Mesendoderm (in vitro differentiated cells): Measurements from ENCODE around the gene PPP1R2C.

Source experiments
- DNase-seq: peaks from one replicate; pipeline ENCODE4 v3.0.0; 2013
- H2AK5ac ChIP-seq: 2 replicates; pipeline ENCODE4 v1.6.1; 2013; ENCODE audit warnings: low read length, inconsistent platforms
- H2BK120ac ChIP-seq: 2 replicates; pipeline ENCODE4 v1.6.1; 2013; ENCODE audit warnings: low read depth, mild to moderate bottlenecking, low read length, moderate library complexity, mixed read lengths
- H2BK15ac ChIP-seq: replicated peaks from 2 replicates; pipeline ENCODE4 v1.6.1; 2013; ENCODE audit warnings: low read depth, mild to moderate bottlenecking, moderate library complexity
- H2BK5ac ChIP-seq: 2 replicates; pipeline ENCODE4 v1.6.1; 2013; ENCODE audit warnings: low read length, inconsistent platforms
- H3K18ac ChIP-seq: 2 replicates; pipeline ENCODE4 v1.6.1; 2013; ENCODE audit warnings: mild to moderate bottlenecking, low read length, mixed read lengths
- H3K23ac ChIP-seq: one replicate; pipeline ENCODE4 v1.6.1; 2013; ENCODE audit warnings: low read length
- H3K27ac ChIP-seq: 2 replicates; pipeline ENCODE4 v1.5.1; 2013; ENCODE audit warnings: low read depth, mild to moderate bottlenecking, inconsistent platforms, low read length, moderate library complexity
- H3K27me3 ChIP-seq: 2 replicates; pipeline ENCODE4 v1.6.1; 2013; ENCODE audit warnings: low read length, control low read depth, mild to moderate bottlenecking, inconsistent platforms; ENCODE audit not compliant: insufficient read depth, poor library complexity
- H3K36me3 ChIP-seq: 2 replicates; pipeline ENCODE4 v1.6.1; 2013; ENCODE audit warnings: low read length, inconsistent platforms; ENCODE audit not compliant: control insufficient read depth, insufficient read depth
- H3K4ac ChIP-seq: one replicate; pipeline ENCODE4 v1.6.1; 2013; ENCODE audit warnings: low read depth, mild to moderate bottlenecking, low read length, moderate library complexity
- H3K4me1 ChIP-seq: 2 replicates; pipeline ENCODE4 v1.6.1; 2013; ENCODE audit warnings: low read depth, low read length, inconsistent platforms; ENCODE audit not compliant: control insufficient read depth
- H3K4me2 ChIP-seq: 2 replicates; pipeline ENCODE4 v1.6.1; 2013; ENCODE audit warnings: low read length
- H3K4me3 ChIP-seq: 2 replicates; pipeline ENCODE4 v1.5.1; 2013; ENCODE audit warnings: mild to moderate bottlenecking, low read length
- H3K56ac ChIP-seq: one replicate; pipeline ENCODE4 v1.6.1; 2013; ENCODE audit warnings: low read length
- H3K79me1 ChIP-seq: 2 replicates; pipeline ENCODE4 v1.6.1; 2013; ENCODE audit warnings: low read length, inconsistent platforms
- H3K79me2 ChIP-seq: 2 replicates; pipeline ENCODE4 v1.6.1; 2013; ENCODE audit warnings: mild to moderate bottlenecking, low read length; ENCODE audit not compliant: control insufficient read depth, insufficient read depth
- H3K9ac ChIP-seq: 2 replicates; pipeline ENCODE4 v1.6.1; 2013; ENCODE audit warnings: low read length, inconsistent platforms
- H4K5ac ChIP-seq: one replicate; pipeline ENCODE4 v1.6.1; 2013; ENCODE audit warnings: low read length
- H4K8ac ChIP-seq: one replicate; pipeline ENCODE4 v1.6.1; 2013; ENCODE audit warnings: low read depth, mild to moderate bottlenecking, control low read depth, low read length, moderate library complexity
- WGBS: extraction: QIAGEN DNeasy Blood & Tissue Kit; methylation state at CpG from one replicate; pipeline ENCODE4 v1.1.7; 2013; ENCODE audit warnings: low lambda C conversion rate, missing lambda C conversion rate; ENCODE audit not compliant: insufficient coverage; ENCODE audit errors: extremely low coverage; 5-methylcytosine and 5-hydroxymethylcytosine counted together

PPP1R2C gene

DNA sequence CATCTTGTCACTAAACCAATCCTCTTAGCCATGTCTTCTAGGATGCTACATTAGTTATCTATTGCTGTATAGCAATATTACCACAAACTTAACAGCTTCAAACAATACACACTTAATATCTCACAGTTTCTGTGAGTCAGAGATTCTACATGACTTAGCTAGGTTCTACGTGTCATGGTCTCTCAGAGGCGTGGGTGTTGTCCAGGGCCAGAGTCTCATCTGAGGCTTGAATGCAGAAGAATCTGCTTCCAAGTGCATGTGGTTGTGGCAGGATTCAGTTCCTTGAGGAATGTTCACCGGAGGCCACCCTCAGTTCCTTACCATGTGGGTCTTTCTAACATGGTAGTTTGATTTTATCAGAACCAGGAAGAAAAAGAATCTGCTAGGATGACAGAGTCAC is 26.4 kb downstream of the PPP1R2C start:
- whole genome bisulfite sequencing: no CpG with 5 or more reads among the region's 3 CpGs
- no peak overlapping the region for H3K23ac ChIP-seq
- no peak overlapping the region for H3K27ac ChIP-seq

DNA sequence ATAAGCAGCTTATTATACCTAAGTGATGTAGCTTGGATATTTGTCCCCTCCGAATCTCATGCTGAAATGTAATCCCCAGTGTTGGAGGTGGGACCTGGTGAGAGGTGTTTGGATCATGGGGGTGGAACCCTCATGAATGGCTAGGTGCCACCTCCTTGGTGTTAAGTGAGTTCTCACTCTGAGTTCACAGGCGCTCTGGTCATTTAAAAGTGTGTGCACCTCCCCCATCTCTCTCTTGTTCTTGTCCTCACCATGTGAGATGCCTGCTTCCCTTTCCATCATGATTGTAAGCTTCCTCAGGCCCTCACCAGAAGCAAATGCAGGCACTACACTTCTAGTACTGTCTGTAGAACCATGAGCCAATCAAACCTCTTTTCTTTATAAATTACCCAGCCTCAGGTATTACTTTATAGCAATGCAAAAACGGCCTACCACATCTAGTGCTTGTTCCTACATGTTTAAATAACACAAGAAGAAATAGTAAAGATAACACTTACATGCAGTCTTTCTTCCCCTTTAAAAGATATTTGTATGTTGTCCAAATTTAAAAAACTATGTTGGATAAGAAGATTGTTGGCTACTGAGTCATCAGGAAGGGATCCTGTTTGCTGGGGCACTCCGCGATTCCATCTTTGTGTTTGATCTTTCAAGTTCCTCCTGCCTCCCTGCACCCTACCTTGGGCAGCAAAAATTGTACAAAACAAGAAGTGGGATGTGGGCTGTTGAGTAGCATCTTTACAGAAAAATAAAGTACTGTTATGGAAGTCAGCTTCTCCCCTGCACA is 29.7 kb downstream of the PPP1R2C start:
- H3K27ac ChIP-seq: no peak overlapping the region
- H3K27me3 ChIP-seq: no peaks in the 10 kb centered on the region
- H4K5ac ChIP-seq: no peak overlapping the region
- H2AK5ac ChIP-seq: no peak overlapping the region
- no peak overlapping the region for H2BK15ac ChIP-seq
- no peak overlapping the region for H3K23ac ChIP-seq
- H3K36me3 ChIP-seq: no peaks in the 10 kb centered on the region
- no peak overlapping the region for H4K8ac ChIP-seq
- no peaks in the 10 kb centered on the region for H3K79me1 ChIP-seq
- H3K9ac ChIP-seq: no peak overlapping the region
- H3K4me1 ChIP-seq: no peaks in the 10 kb centered on the region
- no peak overlapping the region for H3K4me3 ChIP-seq
- no peak overlapping the region for H2BK5ac ChIP-seq
- peak; percentile 68 for DNase-seq
- no peak overlapping the region for H3K18ac ChIP-seq
- H2BK120ac ChIP-seq: no peak overlapping the region
- no peak overlapping the region for H3K4ac ChIP-seq
- H3K56ac ChIP-seq: peak overlapping the region; percentile 25
- no peak overlapping the region for H3K4me2 ChIP-seq
- no CpG with 5 or more reads among the region's 5 CpGs for WGBS
- no peaks in the 10 kb centered on the region for H3K79me2 ChIP-seq

More for the DNA sequence above, 26.4 kb downstream of the PPP1R2C start:
- Histone ChIP-seq H3K4me1 (no peaks in the 10 kb centered on the region), H3K4ac (no peak overlapping the region), H4K5ac (no peak overlapping the region), H3K18ac (no peak overlapping the region), H2BK15ac (no peak overlapping the region), H3K79me2 (no peaks in the 10 kb centered on the region), H3K4me3 (no peak overlapping the region), H3K56ac (no peak overlapping the region), H2BK120ac (no peak overlapping the region), H3K4me2 (no peak overlapping the region), H4K8ac (no peak overlapping the region), H3K9ac (no peak overlapping the region), H3K36me3 (no peaks in the 10 kb centered on the region), H2BK5ac (no peak overlapping the region), H2AK5ac (no peak overlapping the region), H3K79me1 (no peaks in the 10 kb centered on the region), H3K27me3 (no peaks in the 10 kb centered on the region)
- no peak for DNase-seq

DNA sequence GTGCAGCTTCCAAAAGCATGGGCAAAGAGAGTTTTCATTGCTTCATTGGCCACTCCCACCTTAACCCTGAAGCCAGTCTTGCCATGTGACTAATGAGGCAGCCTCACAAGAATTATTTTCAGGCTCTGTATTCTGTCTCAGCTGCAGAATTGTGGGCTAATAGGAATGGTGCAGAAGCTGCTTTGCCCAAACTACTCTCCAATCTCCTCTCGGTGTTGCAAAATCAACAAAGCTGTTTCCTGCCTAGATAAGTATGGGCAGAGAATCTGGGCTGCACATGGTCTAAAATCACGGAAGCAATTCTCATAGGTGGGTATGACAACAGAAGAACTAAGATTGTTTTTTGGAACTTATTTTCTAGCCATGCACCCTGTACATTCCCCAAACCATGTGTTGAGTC is 31.4 kb downstream of the PPP1R2C start:
- no peak overlapping the region for H3K18ac ChIP-seq
- no peaks in the 10 kb centered on the region for H3K36me3 ChIP-seq
- no peak overlapping the region for H3K4me3 ChIP-seq
- no peak overlapping the region for H3K4ac ChIP-seq
- H3K79me1 ChIP-seq: no peaks in the 10 kb centered on the region
- no peak overlapping the region for H3K27ac ChIP-seq
- no peak overlapping the region for H2AK5ac ChIP-seq
- no peak overlapping the region for H2BK5ac ChIP-seq
- no peak overlapping the region for H3K4me2 ChIP-seq
- no peak overlapping the region for H4K8ac ChIP-seq
- no peak overlapping the region for H3K23ac ChIP-seq
- H3K27me3 ChIP-seq: no peaks in the 10 kb centered on the region
- H3K79me2 ChIP-seq: no peaks in the 10 kb centered on the region
- no peak overlapping the region for H2BK120ac ChIP-seq
- H3K4me1 ChIP-seq: no peaks in the 10 kb centered on the region
- no peak overlapping the region for H4K5ac ChIP-seq
- DNase-seq: no peak
- no peak overlapping the region for H3K56ac ChIP-seq
- no peak overlapping the region for H3K9ac ChIP-seq
- no peak overlapping the region for H2BK15ac ChIP-seq
- no CpG with 5 or more reads among the region's 2 CpGs for WGBS

DNA sequence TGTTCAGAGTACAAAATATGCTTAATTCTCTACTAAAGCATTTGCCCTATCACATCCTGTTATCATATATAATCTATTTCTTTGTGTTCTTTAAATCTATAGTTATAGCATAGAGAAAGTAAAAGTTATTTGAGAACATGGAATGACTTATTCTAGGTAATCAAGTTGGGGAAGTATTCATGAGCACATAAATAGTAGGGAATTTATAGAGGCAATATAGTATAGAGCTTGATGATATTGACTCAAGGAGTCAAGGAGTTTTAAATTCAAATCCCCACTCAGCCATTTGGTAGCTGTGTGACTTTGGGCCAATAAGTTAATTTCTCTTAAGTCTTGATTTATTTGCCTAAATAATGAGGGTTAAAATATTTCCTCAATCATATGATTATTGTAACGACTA is 37.5 kb downstream of the PPP1R2C start:
- Histone ChIP-seq H4K5ac (no peak overlapping the region), H3K79me1 (no peaks in the 10 kb centered on the region), H2AK5ac (no peak overlapping the region), H3K27me3 (no peaks in the 10 kb centered on the region), H3K56ac (no peak overlapping the region), H3K4me1 (no peaks in the 10 kb centered on the region), H2BK120ac (no peak overlapping the region), H3K4me2 (no peak overlapping the region), H3K18ac (no peak overlapping the region), H2BK5ac (no peak overlapping the region), H3K4ac (no peak overlapping the region), H3K36me3 (no peaks in the 10 kb centered on the region), H3K23ac (no peak overlapping the region), H3K79me2 (no peaks in the 10 kb centered on the region), H3K27ac (no peak overlapping the region), H4K8ac (no peak overlapping the region), H3K9ac (no peak overlapping the region), H3K4me3 (no peak overlapping the region), H2BK15ac (no peak overlapping the region)
- no peak for DNase-seq
- no CpG with 5 or more reads among the region's 1 CpG for WGBS

DNA sequence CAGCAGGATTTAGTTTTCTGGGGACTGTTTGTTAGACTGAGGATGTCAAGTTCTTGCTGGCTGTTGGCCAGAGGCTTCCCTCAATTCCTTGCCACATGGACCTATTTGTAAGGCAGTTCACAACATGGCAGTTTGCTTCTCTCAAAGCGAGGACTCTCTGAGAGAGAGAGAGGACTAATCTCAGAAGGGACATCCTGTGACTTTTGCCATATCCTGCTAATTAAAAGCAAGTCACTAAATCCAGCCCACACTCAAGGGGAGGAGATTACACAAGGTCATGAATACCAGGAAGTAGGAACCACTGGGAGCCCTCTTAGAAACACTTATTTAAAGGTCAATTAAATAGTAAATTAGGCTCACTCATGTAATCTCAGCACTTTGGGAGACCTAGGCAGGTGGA is 38.2 kb downstream of the PPP1R2C start:
- no CpG with 5 or more reads among the region's 1 CpG for WGBS
- Histone ChIP-seq H3K4me3 (no peak overlapping the region), H4K8ac (no peak overlapping the region), H3K56ac (no peak overlapping the region), H2AK5ac (no peak overlapping the region), H3K4ac (no peak overlapping the region), H2BK15ac (no peak overlapping the region), H3K79me1 (no peaks in the 10 kb centered on the region), H2BK120ac (no peak overlapping the region), H3K18ac (no peak overlapping the region), H3K9ac (no peak overlapping the region), H3K79me2 (no peaks in the 10 kb centered on the region), H3K23ac (no peak overlapping the region), H3K27ac (no peak overlapping the region), H3K4me1 (no peaks in the 10 kb centered on the region), H2BK5ac (no peak overlapping the region), H3K36me3 (no peaks in the 10 kb centered on the region), H3K4me2 (no peak overlapping the region), H4K5ac (no peak overlapping the region), H3K27me3 (no peaks in the 10 kb centered on the region)
- DNase-seq: peak; percentile 32

DNA sequence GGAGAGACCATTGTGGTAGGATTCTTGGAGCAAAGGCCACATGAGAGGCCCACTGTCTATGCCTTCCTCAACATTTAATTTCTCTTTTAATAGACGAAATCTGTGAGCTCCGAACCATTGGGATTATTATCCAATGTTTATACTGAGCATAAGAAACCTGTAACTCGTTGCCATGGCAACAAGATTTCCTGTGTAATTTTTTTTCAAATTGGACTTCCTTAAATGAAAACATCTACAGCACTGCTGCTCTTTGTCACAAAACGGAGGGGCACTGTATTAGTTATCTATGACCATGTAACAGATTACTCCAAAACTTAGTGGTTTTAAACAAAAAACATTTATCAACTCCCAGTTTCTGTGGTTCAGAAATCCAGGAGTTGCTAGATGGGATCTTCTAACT is 38.7 kb downstream of the PPP1R2C start:
- Histone ChIP-seq H3K4me2 (no peak overlapping the region), H3K27me3 (no peaks in the 10 kb centered on the region), H3K56ac (no peak overlapping the region), H3K4ac (no peak overlapping the region), H4K5ac (no peak overlapping the region), H3K36me3 (no peaks in the 10 kb centered on the region), H3K79me1 (no peaks in the 10 kb centered on the region), H2BK120ac (no peak overlapping the region), H3K27ac (no peak overlapping the region), H2BK15ac (no peak overlapping the region), H3K23ac (no peak overlapping the region), H3K79me2 (no peaks in the 10 kb centered on the region), H3K18ac (no peak overlapping the region), H3K4me1 (no peaks in the 10 kb centered on the region), H3K9ac (no peak overlapping the region), H2AK5ac (no peak overlapping the region), H4K8ac (no peak overlapping the region), H2BK5ac (no peak overlapping the region), H3K4me3 (no peak overlapping the region)
- no CpG with 5 or more reads among the region's 4 CpGs for WGBS
- no peak for DNase-seq
